A549 treated with RU486 at 1 μM for 4 hours (cell line): ENCODE measurements around the gene HYAL1. TPM values are rescaled to one million over a fixed set of nuclear protein-coding genes. Genes with fewer than 3 reads are reported as not detected.

Experiments
- total RNA-seq: library from RNA; stranded (reverse); fragments of 200-300 nt; extraction: Qiagen RNA extraction; gene quantifications from 5 replicates; pipeline ENCODE4 v1.2.3, GENCODE V29; 2022; ENCODE audit warnings: low read depth

Gene HYAL1
- total RNA-seq, result 0.27 to 0.50 TPM (median 0.45 TPM) in 5 replicates

GRCh38 chr3:50303013-50303815, at the start of gene HYAL1:
Gene HYAL1, minus strand, starts transcription at chr3:50303574. Its CDS starts 618 bp downstream, at chr3:50302956.

GRCh38 chr3:50350527-50351322, 47.4 kb upstream of the HYAL1 start, which contains the start of the genes CYB561D2 and NPRL2:
Gene CYB561D2, plus strand, starts transcription at chr3:50350862. Its CDS starts 572 bp downstream, at chr3:50351434.
Gene NPRL2, minus strand, starts transcription at chr3:50350775. Its CDS starts 123 bp downstream, at chr3:50350652.

GRCh38 chr3:50345586-50346234, 42.3 kb upstream of the HYAL1 start, which contains the start of gene ZMYND10:
Gene ZMYND10, minus strand, starts transcription at chr3:50345732. Its CDS starts 153 bp downstream, at chr3:50345579.

GRCh38 chr3:50340448-50341329, 37.3 kb upstream of the HYAL1 start, which contains the start of gene RASSF1:
Gene RASSF1, minus strand, starts transcription at chr3:50340836. Its CDS starts 31 bp downstream, at chr3:50340805.

GRCh38 chr3:50327943-50328691, 24.7 kb upstream of the HYAL1 start, which contains the start of gene TUSC2:
Gene TUSC2, minus strand, starts transcription at chr3:50328223. Its CDS starts 124 bp downstream, at chr3:50328099.

GRCh38 chr3:50322386-50323091, 19.2 kb upstream of the HYAL1 start, which contains the start of gene HYAL2:
Gene HYAL2, minus strand, starts transcription at chr3:50322745. Its CDS starts 2,256 bp downstream, at chr3:50320489.

GRCh38 chr3:50298836-50299637, 4.3 kb downstream of the HYAL1 start, which contains the start of the genes HYAL3 and NAA80:
Gene HYAL3, minus strand, starts transcription at chr3:50299405. Its CDS starts 3,803 bp downstream, at chr3:50295602.
Gene NAA80, minus strand, starts transcription at chr3:50299405. Its CDS starts 1,942 bp downstream, at chr3:50297463.

GRCh38 chr3:50292159-50293078, 11.0 kb downstream of the HYAL1 start, which contains the start of gene IFRD2:
Gene IFRD2, minus strand, starts transcription at chr3:50292429. Its CDS starts 155 bp downstream, at chr3:50292274.

GRCh38 chr3:50278880-50279224, 24.5 kb downstream of the HYAL1 start, which contains the start of gene LSMEM2:
Gene LSMEM2, plus strand, starts transcription at chr3:50279087. Its CDS starts 27 bp downstream, at chr3:50279114.

GRCh38 chr3:50268703-50269451, 34.5 kb downstream of the HYAL1 start, which contains the start of gene SEMA3B:
Gene SEMA3B, plus strand, starts transcription at chr3:50269147. Its CDS starts 94 bp downstream, at chr3:50269241.

Other genes starting within 250 kb of the HYAL1 start
- 29.4 to 36.2 TPM (median 32.1 TPM) in 5 replicates for gene RBM5, start 214.7 kb downstream of the HYAL1 start, total RNA-seq
- gene SEMA3F, start 148.2 kb downstream of the HYAL1 start, total RNA-seq, result 6.6 to 12.1 TPM (median 10.9 TPM) in 5 replicates
- gene GNAT1, start 112.0 kb downstream of the HYAL1 start, total RNA-seq, result not detected in 5 replicates
- gene SLC38A3, start 98.3 kb downstream of the HYAL1 start, total RNA-seq, result 0.05 to 0.32 TPM (median 0.10 TPM) in 3 of 5 replicates, not detected in the others
- 31.9 to 44.2 TPM (median 43.1 TPM) in 5 replicates for gene GNAI2, start 67.4 kb downstream of the HYAL1 start, total RNA-seq
- 5.2 to 10.2 TPM (median 6.5 TPM) in 5 replicates for gene SEMA3B, start 34.4 kb downstream of the HYAL1 start, total RNA-seq
- 0.13 TPM in 1 of 5 replicates, not detected in the others for gene LSMEM2, start 24.5 kb downstream of the HYAL1 start, total RNA-seq
- 73.1 to 92.6 TPM (median 90.1 TPM) in 5 replicates for gene IFRD2, start 11.1 kb downstream of the HYAL1 start, total RNA-seq
- gene HYAL3, start 4.2 kb downstream of the HYAL1 start, total RNA-seq, result 5.4 to 9.6 TPM (median 7.6 TPM) in 5 replicates
- 3.4 to 6.7 TPM (median 5.9 TPM) in 5 replicates for gene NAA80, start 4.2 kb downstream of the HYAL1 start, total RNA-seq
- 18.0 to 26.2 TPM (median 24.2 TPM) in 5 replicates for gene HYAL2, start 19.2 kb upstream of the HYAL1 start, total RNA-seq
- gene TUSC2, start 24.6 kb upstream of the HYAL1 start, total RNA-seq, result 23.2 to 42.9 TPM (median 38.6 TPM) in 5 replicates
- gene RASSF1, start 37.3 kb upstream of the HYAL1 start, total RNA-seq, result 15.6 to 21.0 TPM (median 20.4 TPM) in 5 replicates
- gene ZMYND10, start 42.2 kb upstream of the HYAL1 start, total RNA-seq, result 0.87 to 1.4 TPM (median 1.1 TPM) in 5 replicates
- gene NPRL2, start 47.2 kb upstream of the HYAL1 start, total RNA-seq, result 10.9 to 13.8 TPM (median 11.9 TPM) in 5 replicates
- 14.3 to 23.8 TPM (median 20.5 TPM) in 5 replicates for gene CYB561D2, start 47.3 kb upstream of the HYAL1 start, total RNA-seq
- gene TMEM115, start 55.9 kb upstream of the HYAL1 start, total RNA-seq, result 34.2 to 49.4 TPM (median 44.2 TPM) in 5 replicates
- 0.25 to 0.75 TPM (median 0.58 TPM) in 5 replicates for gene CACNA2D2, start 200.1 kb upstream of the HYAL1 start, total RNA-seq